ENCODE data around the gene COPS4.
"Not testable (repeated sequence)": the region's sequence is repeated elsewhere in the genome, so short reads cannot be mapped to it uniquely, and the experiment has no call there.

Gene COPS4

DNA sequence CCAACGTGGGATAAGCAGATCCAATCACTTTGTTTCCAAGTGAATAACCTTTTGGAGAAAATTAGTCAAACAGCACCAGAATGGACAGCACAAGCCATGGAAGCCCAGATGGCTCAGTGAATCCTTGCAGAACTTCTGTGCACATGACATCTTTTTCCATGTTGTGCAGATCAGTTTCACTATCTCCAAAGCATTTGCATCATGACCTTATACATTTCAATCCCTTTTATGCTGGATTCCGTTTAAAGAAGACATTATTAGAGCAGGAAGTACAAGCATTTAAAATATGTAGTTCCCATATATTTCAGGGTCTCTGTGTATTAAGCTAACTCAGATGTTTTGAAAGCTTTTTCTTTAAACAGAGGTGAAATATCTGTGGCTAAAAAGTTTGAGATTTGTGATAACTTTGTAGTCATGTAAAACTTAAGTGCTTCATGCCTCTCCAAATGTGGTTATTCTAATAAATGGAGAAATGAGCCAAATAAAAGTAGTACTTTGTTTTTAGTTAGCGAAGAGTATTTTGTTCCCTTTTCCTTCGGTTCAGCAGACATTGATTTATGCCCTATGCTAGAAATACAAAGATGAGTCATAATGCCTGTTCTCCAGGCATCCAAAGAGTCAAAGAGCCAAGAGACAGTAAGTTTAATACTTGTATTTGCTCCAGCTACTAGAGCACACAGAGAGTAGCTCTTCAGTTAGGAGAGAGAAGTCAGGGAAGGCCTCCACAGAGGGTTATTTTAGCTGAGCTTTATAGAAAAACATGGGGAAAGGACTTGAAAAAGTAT is 40.5 kb downstream of the COPS4 start:
- no peak for DNase-seq (ENCODE audit: low spot score)
- no peak overlapping the region for H3K4me3 ChIP-seq
- TF ChIP-seq, protein P1, sequence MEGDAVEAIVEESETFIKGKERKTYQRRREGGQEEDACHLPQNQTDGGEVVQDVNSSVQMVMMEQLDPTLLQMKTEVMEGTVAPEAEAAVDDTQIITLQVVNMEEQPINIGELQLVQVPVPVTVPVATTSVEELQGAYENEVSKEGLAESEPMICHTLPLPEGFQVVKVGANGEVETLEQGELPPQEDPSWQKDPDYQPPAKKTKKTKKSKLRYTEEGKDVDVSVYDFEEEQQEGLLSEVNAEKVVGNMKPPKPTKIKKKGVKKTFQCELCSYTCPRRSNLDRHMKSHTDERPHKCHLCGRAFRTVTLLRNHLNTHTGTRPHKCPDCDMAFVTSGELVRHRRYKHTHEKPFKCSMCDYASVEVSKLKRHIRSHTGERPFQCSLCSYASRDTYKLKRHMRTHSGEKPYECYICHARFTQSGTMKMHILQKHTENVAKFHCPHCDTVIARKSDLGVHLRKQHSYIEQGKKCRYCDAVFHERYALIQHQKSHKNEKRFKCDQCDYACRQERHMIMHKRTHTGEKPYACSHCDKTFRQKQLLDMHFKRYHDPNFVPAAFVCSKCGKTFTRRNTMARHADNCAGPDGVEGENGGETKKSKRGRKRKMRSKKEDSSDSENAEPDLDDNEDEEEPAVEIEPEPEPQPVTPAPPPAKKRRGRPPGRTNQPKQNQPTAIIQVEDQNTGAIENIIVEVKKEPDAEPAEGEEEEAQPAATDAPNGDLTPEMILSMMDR (IDR thresholded peaks at IDR 0.05) = no peak
- H3K27ac ChIP-seq = no peak overlapping the region

DNA sequence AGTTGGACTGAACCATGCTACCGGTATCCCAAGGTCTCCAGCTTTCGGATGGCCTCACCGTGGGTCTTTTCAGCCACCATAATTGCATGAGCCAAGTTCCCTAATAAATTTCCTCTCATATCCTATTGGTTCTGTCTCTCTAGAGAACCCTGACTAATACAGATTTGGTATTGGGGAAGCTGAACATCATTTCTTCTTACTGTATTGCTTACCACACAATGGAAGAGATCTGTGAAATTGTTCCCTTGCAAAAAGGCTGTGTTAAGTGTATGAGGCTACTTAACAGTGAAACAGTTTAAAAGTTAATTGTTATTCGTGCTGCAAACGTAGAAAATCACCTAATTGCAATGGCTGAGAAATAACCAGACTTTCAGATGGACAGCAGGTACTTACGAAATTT is 45.6 kb downstream of the COPS4 start:
- DNase-seq (ENCODE audit: low spot score) = no peak
- no peak overlapping the region for H3K4me3 ChIP-seq
- TF ChIP-seq, protein P1 (IDR thresholded peaks at IDR 0.05) = no peak
- H3K27ac ChIP-seq = no peak overlapping the region

DNA sequence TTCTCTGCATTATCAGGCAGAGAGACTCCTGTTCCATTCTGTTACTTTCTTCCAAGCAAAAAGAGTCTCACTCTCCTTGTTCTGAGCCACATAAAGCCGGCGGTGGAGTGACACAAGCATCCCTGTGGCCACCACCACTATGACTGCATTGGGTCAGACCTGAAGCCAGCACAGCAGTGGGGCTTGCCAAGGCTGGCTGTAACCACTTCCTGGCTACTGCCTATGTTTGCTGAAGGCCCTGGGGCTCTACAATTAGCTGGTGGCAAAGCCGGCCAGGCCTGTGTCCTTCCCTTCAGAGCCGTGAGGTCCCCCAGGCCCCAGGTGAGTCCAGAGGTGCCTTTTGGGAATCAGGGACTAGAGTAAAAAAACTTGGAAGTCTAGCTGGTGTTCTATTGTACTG is 47.8 kb downstream of the COPS4 start:
- no peak overlapping the region for H3K4me3 ChIP-seq
- TF ChIP-seq, protein P1 (IDR thresholded peaks at IDR 0.05) = no peak
- no peak for DNase-seq (ENCODE audit: low spot score)
- H3K27ac ChIP-seq = no peak overlapping the region

DNA sequence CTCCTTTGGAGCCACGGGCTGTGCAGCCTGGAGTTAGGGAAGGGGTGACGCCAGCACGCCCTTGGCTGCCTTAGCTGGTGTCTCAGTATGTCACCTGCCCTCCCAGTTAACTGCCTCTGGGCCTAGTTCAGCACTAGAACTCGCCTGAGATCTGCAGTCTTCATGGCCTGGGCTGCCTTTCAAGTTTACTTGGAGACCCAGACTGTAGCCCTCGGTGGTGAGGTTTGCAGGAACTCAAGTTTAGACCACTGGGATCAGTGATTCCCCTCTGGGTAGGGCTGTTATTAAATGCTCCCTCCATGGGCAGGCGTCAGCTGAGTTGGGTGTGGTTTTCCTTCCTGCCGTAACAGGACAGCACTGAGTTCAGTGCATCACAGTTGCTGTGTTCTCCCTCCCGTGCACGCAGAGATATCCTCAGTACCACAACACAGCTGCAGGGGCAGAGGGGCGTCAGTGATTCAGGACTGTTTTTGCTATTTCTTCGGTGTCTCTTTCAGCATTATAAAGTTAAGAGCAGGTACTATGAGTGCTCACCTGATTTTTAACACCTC is 49.0 kb downstream of the COPS4 start:
- no peak overlapping the region for H3K27ac ChIP-seq
- TF ChIP-seq, protein P1 (IDR thresholded peaks at IDR 0.05) = no peak

DNA sequence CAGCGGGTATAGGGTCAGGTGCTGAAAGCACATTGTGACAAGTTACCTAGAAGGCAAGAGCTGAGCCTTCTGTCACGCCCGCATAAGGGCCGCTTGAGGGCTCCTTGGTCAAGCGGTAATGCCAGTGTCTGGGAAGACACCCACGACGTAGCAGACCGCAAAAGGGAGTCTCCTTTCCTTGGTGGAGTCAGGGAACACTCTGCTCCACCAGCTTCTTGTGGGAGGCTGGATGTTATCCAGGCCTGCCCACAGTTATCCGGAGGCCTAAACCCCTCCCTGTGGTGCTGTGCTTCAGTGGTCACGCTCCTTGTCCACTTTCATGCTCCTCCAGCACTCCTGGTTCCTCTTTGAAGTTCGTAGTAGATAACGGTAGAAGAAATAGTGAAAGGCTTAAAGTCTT is 50.0 kb downstream of the COPS4 start:
- not testable (repeated sequence) for H3K4me3 ChIP-seq; DNase-seq (ENCODE audit: low spot score); H3K27ac ChIP-seq

More for the DNA sequence above, 49.0 kb downstream of the COPS4 start:
- no peak overlapping the region for H3K4me3 ChIP-seq
- DNase-seq (ENCODE audit: low spot score) = no peak

DNA sequence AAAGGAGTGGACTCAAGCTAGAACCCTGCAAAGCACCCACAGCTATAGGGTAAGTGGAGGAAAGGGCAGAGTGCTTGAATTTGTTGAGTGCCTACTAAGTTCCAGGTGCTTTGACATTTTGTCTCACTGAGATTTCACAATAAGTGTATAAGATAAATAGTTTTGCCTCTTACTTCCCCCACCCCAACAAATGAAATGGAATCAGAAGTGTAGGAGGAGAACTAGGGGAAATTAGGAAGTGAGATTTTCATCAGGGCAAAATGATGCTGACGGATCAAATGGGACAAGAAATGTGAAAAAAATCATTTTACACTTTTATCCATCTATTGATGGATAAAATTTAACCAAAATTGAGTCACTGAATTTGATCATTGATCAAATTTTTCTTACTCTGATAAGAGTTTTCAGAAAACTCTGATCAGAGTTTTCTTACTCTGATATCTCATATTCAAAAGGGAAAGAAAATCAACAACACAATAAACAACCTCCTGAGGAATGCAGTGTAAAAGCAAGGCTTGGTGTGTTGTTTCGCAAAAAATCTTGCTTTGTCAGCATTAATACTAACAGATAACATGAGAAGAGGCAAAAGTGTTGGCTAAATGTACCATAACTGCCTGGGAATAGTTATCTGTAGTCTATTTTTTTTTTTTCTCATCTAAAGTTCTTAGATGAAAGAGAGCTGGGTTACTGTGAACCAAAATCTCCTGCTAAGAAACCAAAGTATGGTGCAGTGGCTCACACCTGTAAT is 54.6 kb downstream of the COPS4 start:
- TF ChIP-seq, protein P1 (IDR thresholded peaks at IDR 0.05) = no peak
- DNase-seq (ENCODE audit: low spot score) = no peak
- no peak overlapping the region for H3K4me3 ChIP-seq
- H3K27ac ChIP-seq = no peak overlapping the region

DNA sequence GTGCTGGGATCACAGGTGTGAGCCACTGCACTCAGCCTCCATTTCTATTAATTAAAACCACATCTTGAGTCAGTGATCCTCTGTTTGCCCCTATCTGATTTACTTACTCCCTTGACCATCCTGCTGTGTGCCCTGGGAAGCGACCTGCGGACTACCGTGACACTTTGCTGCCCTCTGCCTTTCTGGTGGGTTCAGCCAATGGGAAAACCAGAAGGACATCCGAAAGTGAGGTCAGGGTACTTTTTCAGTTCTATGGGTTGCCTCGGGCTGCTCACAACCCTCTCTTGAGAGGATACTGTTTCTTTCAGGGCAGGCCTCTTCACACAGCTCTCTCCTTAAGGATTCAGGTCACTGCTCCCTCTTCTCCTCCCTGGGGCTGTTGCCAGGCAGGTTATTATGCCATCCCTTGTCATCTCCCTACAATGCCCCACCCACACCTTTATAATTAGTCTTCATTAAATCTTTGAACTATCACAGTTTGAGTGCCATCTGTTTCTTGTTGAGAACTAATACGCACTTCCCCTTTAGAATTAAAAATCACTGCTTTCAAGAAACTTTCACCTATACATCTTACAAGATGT is 58.2 kb downstream of the COPS4 start:
- TF ChIP-seq, protein P1 (IDR thresholded peaks at IDR 0.05) = no peak
- no peak for DNase-seq (ENCODE audit: low spot score)
- Histone ChIP-seq H3K27ac (no peak overlapping the region), H3K4me3 (no peak overlapping the region)

All from coronary artery (tissue), 2 donors.